GM12878 (cell line): ENCODE results near the gene SENP6. TPM values are rescaled to one million over a fixed set of nuclear protein-coding genes. Genes with fewer than 3 reads are reported as not detected.
"Not testable (repeated sequence)": the region's sequence is repeated elsewhere in the genome, so short reads cannot be mapped to it uniquely, and the experiment has no call there.

ENCODE experiments used
- ATAC-seq: fragments of 200-7000 bp; cut with Tn5 transposase; 3 replicates; pipeline ENCODE4 v1.9.1; 2020; ENCODE audit warnings: mild to moderate bottlenecking, moderate library complexity
- BruUV-seq: library from RNA; stranded (reverse); fragments of 400-500 nt; replicated peaks from 2 replicates; lab custom pipeline; 2021; lab: Mats Ljungman, UMichigan
- CTCF ChIA-PET: fragments of 300-600 bp; sonication (Branson Sonifier 250); formaldehyde crosslinking; extraction: SDS; loops from one replicate; lab custom pipeline; 2021; ENCODE audit warnings: inconsistent platforms; lab: Yijun Ruan, JAX
- POLR2A ChIA-PET: fragments of 350-600 bp; formaldehyde crosslinking; extraction: SDS; loops from one replicate; lab custom pipeline; 2021; ENCODE audit warnings: inconsistent platforms; lab: Charles Lee
- RAD21 ChIA-PET: fragments of 300-600 bp; sonication (Branson Sonifier 250); formaldehyde crosslinking; loops from one replicate; lab custom pipeline; 2023; ENCODE audit warnings: antibody characterized with exemption; ENCODE audit not compliant: unreplicated experiment; lab: Charles Lee
- SMC1A ChIA-PET: fragments of 300-600 bp; sonication (Branson Sonifier 250); formaldehyde crosslinking; loops from one replicate; lab custom pipeline; 2023; ENCODE audit not compliant: unreplicated experiment, uncharacterized antibody; lab: Charles Lee
- DNase-seq: peaks from one replicate; pipeline ENCODE4 v3.0.0-alpha.2; 2011; ENCODE audit warnings: low read depth, low spot score
- FAIRE-seq: peaks from 3 replicates; lab custom pipeline; 2011; peaks lifted over from hg19 to GRCh38; lab: Jason Lieb, UNC
- H2AFZ ChIP-seq: 2 replicates; pipeline ENCODE4 v1.6.0; 2011; ENCODE audit warnings: low read depth, low read length, control low read depth; ENCODE audit not compliant: control insufficient read depth
- H3K27ac ChIP-seq: 2 replicates; pipeline ENCODE4 v1.5.1; 2011; ENCODE audit warnings: control low read depth; ENCODE audit not compliant: control insufficient read depth, insufficient read depth
- H3K27me3 ChIP-seq, 2 experiments: replicated peaks in 1 of 2; 2 replicates each; pipeline versions ENCODE4 v1.6.0 to v1.6.1; 2011; ENCODE audit warnings: low read length in 1 of 2; ENCODE audit not compliant: control insufficient read depth in 2 of 2, insufficient read depth in 2 of 2
- H3K36me3 ChIP-seq, 2 experiments: 2 replicates each; pipeline ENCODE4 v1.5.1; 2011; ENCODE audit warnings: low read length in 1 of 2; ENCODE audit not compliant: control insufficient read depth in 2 of 2, insufficient read depth in 2 of 2
- H3K4me1 ChIP-seq: 2 replicates; pipeline ENCODE4 v1.6.1; 2011; ENCODE audit warnings: mild to moderate bottlenecking, low read length, moderate library complexity, mixed read lengths; ENCODE audit not compliant: control insufficient read depth, insufficient read depth
- H3K4me2 ChIP-seq: 2 replicates; pipeline ENCODE4 v1.6.0; 2011; ENCODE audit warnings: control low read depth; ENCODE audit not compliant: control insufficient read depth, insufficient read depth
- H3K4me3 ChIP-seq: fragments of 200-600 bp; sonication (generic); 2 replicates; pipeline ENCODE4 v1.5.1; 2016
- H3K79me2 ChIP-seq: 2 replicates; pipeline ENCODE4 v1.6.0; 2011; ENCODE audit warnings: low read length; ENCODE audit not compliant: control insufficient read depth, insufficient read depth
- H3K9ac ChIP-seq: 2 replicates; pipeline ENCODE4 v1.8.0; 2011; ENCODE audit warnings: low read length, control low read depth, mixed read lengths; ENCODE audit not compliant: control insufficient read depth, insufficient read depth
- H3K9me3 ChIP-seq: replicated peaks from 3 replicates; pipeline ENCODE4 v1.5.1; 2011; ENCODE audit warnings: mild to moderate bottlenecking, low read length; ENCODE audit not compliant: control insufficient read depth, insufficient read depth
- H4K20me1 ChIP-seq: 2 replicates; pipeline ENCODE4 v1.6.0; 2011; ENCODE audit not compliant: control insufficient read depth, insufficient read depth
- EED ChIP-seq: sonication (generic); IDR thresholded peaks from 2 replicates; pipeline ENCODE4 v1.6.1; 2016; ENCODE audit warnings: antibody characterized with exemption, low read depth
- NFIC ChIP-seq: IDR thresholded peaks from 2 replicates; pipeline ENCODE4 v1.6.1; 2012; ENCODE audit warnings: low read depth, mild to moderate bottlenecking, inconsistent platforms, low read length, moderate library complexity
- NFYA ChIP-seq: IDR thresholded peaks from 2 replicates; pipeline ENCODE4 v1.6.1; 2011; ENCODE audit warnings: low read depth, mild to moderate bottlenecking, low read length, improper control_type of control experiment, borderline replicate concordance
- RFX5 ChIP-seq: IDR thresholded peaks from 2 replicates; pipeline ENCODE4 v1.6.1; 2011; ENCODE audit warnings: low read depth, low read length, improper control_type of control experiment
- SUZ12 ChIP-seq: fragments of 200-600 bp; sonication (generic); IDR thresholded peaks from one replicate; pipeline ENCODE4 v1.6.1; 2018; ENCODE audit warnings: antibody characterized with exemption, mild to moderate bottlenecking; ENCODE audit not compliant: unreplicated experiment
- YBX1 ChIP-seq: fragments of 450-650 bp; IDR thresholded peaks from 2 replicates; pipeline ENCODE4 v1.6.1; 2016; ENCODE audit warnings: antibody characterized with exemption
- WGBS: methylation state at CpG from one replicate; pipeline ENCODE4 v1.1.6; 2016; ENCODE audit warnings: low lambda C conversion rate; ENCODE audit not compliant: insufficient replicate concordance, insufficient coverage; ENCODE audit errors: missing lambda C conversion rate; 5-methylcytosine and 5-hydroxymethylcytosine counted together
- in situ Hi-C: fragments of 300-500 bp; cut with MboI; formaldehyde crosslinking; loops from 9 replicates; pipeline ENCODE4 v1.14.3; 2018; ENCODE audit warnings: mixed read lengths
- intact Hi-C: fragments of 100-400 bp; cut with micrococcal nuclease; formaldehyde crosslinking; loops from one replicate; pipeline ENCODE4 v1.14.2; 2022; ENCODE audit not compliant: unreplicated experiment
- polyA plus RNA-seq, 11 experiments: library from polyadenylated mRNA; depleted of rRNA in 4 of 11; unstranded in 6 of 11; stranded (reverse) in 5 of 11; fragments of >200 nt; fragmentation: Nextera tagmentation in 4 of 11; fragmentation: Illumina TruSeq in 1 of 11; extraction: Ambion mirVana in 4 of 11; extraction: Trizol in 1 of 11; gene quantifications; 1 replicate in 1 of 11; 2 replicates in 10 of 11; pipeline versions ENCODE4 v1.2.1 to v1.2.3, GENCODE V29; 2011 to 2016; ENCODE audit warnings: inconsistent platforms in 2 of 11, missing spikeins in 2 of 11, low read depth in 1 of 11
- total RNA-seq, 4 experiments: library from RNA; depleted of rRNA in 3 of 4; stranded (reverse); fragments of >200 nt in 3 of 4; fragmentation: Illumina TruSeq in 1 of 4; extraction: Trizol in 1 of 4; gene quantifications; 2 replicates each; pipeline versions ENCODE4 v1.2.1 to v1.2.3, GENCODE V29; 2013 to 2021
- TF ChIP-seq, protein P1 (sequence below): IDR thresholded peaks from 2 replicates; pipeline ENCODE4 v1.6.1; 2012; ENCODE audit warnings: low read length, inconsistent platforms
- TF ChIP-seq, protein P2 (sequence below): fragments of 450-650 bp; IDR thresholded peaks from 2 replicates; pipeline ENCODE4 v1.6.1; 2018; ENCODE audit warnings: borderline replicate concordance, mild to moderate bottlenecking; ENCODE audit not compliant: partially characterized antibody
- TF ChIP-seq, protein P3 (sequence below): fragments of 150-350 bp; IDR thresholded peaks from 2 replicates; pipeline ENCODE4 v1.6.1; 2016; ENCODE audit warnings: low read depth, low read length

Gene SENP6
- total and polyA plus RNA-seq, 10 of the 15 experiments (the other 5 are each of a cell fraction or from before 2014, with no cell fraction given): 10.7 to 70.0 (median 42.3) TPM

DNA sequence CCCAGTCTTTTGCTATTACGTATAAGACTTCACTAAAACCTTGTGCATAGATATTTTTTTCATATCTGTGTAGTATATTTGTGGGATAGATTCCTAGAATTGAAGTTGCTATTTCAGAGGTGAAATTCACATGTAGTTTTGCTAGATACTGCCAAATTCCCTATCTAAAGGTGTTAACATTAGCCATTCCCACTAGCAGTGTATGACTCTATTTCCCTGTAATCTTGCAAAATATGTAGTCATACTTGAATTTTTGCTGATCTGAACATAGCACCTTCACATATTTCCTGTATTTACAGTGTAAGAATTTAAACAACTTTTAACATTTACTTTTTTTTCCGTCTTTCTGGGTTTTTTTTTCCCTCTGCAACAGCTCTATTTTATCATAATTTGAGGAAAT lies 24.9 kb downstream of the SENP6 start:
- BruUV-seq: no TSS peak
- in situ Hi-C loops (no loop called here), intact Hi-C loops (no loop called here)
- TF ChIP-seq, protein P1, sequence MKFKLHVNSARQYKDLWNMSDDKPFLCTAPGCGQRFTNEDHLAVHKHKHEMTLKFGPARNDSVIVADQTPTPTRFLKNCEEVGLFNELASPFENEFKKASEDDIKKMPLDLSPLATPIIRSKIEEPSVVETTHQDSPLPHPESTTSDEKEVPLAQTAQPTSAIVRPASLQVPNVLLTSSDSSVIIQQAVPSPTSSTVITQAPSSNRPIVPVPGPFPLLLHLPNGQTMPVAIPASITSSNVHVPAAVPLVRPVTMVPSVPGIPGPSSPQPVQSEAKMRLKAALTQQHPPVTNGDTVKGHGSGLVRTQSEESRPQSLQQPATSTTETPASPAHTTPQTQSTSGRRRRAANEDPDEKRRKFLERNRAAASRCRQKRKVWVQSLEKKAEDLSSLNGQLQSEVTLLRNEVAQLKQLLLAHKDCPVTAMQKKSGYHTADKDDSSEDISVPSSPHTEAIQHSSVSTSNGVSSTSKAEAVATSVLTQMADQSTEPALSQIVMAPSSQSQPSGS: no peak
- no peak for TF ChIP-seq NFYA
- TF ChIP-seq, protein P2, sequence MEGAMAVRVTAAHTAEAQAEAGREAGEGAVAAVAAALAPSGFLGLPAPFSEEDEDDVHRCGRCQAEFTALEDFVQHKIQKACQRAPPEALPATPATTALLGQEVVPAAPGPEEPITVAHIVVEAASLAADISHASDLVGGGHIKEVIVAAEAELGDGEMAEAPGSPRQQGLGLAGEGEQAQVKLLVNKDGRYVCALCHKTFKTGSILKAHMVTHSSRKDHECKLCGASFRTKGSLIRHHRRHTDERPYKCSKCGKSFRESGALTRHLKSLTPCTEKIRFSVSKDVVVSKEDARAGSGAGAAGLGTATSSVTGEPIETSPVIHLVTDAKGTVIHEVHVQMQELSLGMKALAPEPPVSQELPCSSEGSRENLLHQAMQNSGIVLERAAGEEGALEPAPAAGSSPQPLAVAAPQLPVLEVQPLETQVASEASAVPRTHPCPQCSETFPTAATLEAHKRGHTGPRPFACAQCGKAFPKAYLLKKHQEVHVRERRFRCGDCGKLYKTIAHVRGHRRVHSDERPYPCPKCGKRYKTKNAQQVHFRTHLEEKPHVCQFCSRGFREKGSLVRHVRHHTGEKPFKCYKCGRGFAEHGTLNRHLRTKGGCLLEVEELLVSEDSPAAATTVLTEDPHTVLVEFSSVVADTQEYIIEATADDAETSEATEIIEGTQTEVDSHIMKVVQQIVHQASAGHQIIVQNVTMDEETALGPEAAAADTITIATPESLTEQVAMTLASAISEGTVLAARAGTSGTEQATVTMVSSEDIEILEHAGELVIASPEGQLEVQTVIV: no peak
- no peak for TF ChIP-seq EED
- TF ChIP-seq SUZ12: no peak
- TF ChIP-seq RFX5: no peak
- no peak for TF ChIP-seq NFIC
- TF ChIP-seq YBX1: no peak
- TF ChIP-seq, protein P3, sequence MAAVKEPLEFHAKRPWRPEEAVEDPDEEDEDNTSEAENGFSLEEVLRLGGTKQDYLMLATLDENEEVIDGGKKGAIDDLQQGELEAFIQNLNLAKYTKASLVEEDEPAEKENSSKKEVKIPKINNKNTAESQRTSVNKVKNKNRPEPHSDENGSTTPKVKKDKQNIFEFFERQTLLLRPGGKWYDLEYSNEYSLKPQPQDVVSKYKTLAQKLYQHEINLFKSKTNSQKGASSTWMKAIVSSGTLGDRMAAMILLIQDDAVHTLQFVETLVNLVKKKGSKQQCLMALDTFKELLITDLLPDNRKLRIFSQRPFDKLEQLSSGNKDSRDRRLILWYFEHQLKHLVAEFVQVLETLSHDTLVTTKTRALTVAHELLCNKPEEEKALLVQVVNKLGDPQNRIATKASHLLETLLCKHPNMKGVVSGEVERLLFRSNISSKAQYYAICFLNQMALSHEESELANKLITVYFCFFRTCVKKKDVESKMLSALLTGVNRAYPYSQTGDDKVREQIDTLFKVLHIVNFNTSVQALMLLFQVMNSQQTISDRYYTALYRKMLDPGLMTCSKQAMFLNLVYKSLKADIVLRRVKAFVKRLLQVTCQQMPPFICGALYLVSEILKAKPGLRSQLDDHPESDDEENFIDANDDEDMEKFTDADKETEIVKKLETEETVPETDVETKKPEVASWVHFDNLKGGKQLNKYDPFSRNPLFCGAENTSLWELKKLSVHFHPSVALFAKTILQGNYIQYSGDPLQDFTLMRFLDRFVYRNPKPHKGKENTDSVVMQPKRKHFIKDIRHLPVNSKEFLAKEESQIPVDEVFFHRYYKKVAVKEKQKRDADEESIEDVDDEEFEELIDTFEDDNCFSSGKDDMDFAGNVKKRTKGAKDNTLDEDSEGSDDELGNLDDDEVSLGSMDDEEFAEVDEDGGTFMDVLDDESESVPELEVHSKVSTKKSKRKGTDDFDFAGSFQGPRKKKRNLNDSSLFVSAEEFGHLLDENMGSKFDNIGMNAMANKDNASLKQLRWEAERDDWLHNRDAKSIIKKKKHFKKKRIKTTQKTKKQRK: no peak
- H3K36me3 ChIP-seq: peaks cover 0 to 4% of the 10 kb centered on the region in 2 experiments; a peak in 2 of 4 replicates
- ChIA-PET CTCF (no interaction called here), POLR2A (interaction anchor here (1.1 kb wide), 1 partner anchor 24 kb away, joined by 3 read pairs; no protein-coding TSS in a partner anchor), RAD21 (no interaction called here), SMC1A (interaction anchor here (1.2 to 1.4 kb wide), 2 partner anchors 31 to 42 kb away, joined by 3 to 4 read pairs; no protein-coding TSS in a partner anchor)
- no peaks in the 10 kb centered on the region for H3K4me1 ChIP-seq
- no peak overlapping the region for H3K9ac ChIP-seq
- no peaks in the 10 kb centered on the region for H3K9me3 ChIP-seq
- no peak overlapping the region for H3K27ac ChIP-seq
- H3K4me2 ChIP-seq: no peak overlapping the region
- WGBS: 100% methylated on average over 2 of the region's 2 CpGs
- FAIRE-seq (no peak), ATAC-seq (no peak), DNase-seq (no peak)
- H3K4me3 ChIP-seq: no peak overlapping the region
- H3K27me3 ChIP-seq: no peaks in the 10 kb centered on the region
- peaks cover 6% of the 10 kb centered on the region for H3K79me2 ChIP-seq
- no peak overlapping the region for H2AFZ ChIP-seq
- H4K20me1 ChIP-seq: no peaks in the 10 kb centered on the region

DNA sequence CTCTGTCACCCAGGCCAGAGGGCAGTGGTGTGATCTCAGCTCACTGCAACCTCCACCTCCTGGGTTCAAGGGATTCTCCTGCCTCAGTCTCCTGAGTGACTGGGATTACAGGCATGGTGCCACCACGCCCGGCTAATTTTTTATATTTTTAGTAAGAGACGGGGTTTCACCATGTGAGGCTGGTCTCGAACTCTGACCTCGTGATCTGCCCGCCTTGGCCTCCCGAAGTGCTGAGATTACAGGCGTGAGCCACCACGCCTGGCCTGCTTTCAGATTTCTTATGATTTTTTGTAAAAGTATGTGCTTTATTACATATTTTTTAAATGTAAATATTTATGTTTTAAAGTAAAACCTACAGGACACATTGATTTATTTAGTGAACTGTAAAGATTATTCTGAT lies 26.0 kb downstream of the SENP6 start:
- H3K27me3 ChIP-seq, ATAC-seq, H3K4me2 ChIP-seq, CTCF ChIA-PET, DNase-seq, in situ Hi-C loops, H3K9me3 ChIP-seq, BruUV-seq, FAIRE-seq, intact Hi-C loops, H3K4me3 ChIP-seq, RAD21 ChIA-PET, H3K4me1 ChIP-seq, H3K79me2 ChIP-seq, H3K36me3 ChIP-seq, H2AFZ ChIP-seq, H3K9ac ChIP-seq, H4K20me1 ChIP-seq, H3K27ac ChIP-seq: not testable (repeated sequence)
- 98% methylated on average over 9 of the region's 9 CpGs for WGBS
- POLR2A ChIA-PET: interaction anchor here (1.1 to 1.4 kb wide), 2 partner anchors 14 to 25 kb away, joined by 3 read pairs; no protein-coding TSS in a partner anchor
- SMC1A ChIA-PET: interaction anchor here (1.4 kb wide), 1 partner anchor 30 kb away, joined by 3 read pairs; no protein-coding TSS in a partner anchor
